NCI-H82 (cell line): ENCODE results near the gene MOSPD2.

Experiments used
- DNase-seq: peaks from one replicate; lab custom pipeline; 2025; lab: John Stamatoyannopoulos, UW

Gene MOSPD2

DNA sequence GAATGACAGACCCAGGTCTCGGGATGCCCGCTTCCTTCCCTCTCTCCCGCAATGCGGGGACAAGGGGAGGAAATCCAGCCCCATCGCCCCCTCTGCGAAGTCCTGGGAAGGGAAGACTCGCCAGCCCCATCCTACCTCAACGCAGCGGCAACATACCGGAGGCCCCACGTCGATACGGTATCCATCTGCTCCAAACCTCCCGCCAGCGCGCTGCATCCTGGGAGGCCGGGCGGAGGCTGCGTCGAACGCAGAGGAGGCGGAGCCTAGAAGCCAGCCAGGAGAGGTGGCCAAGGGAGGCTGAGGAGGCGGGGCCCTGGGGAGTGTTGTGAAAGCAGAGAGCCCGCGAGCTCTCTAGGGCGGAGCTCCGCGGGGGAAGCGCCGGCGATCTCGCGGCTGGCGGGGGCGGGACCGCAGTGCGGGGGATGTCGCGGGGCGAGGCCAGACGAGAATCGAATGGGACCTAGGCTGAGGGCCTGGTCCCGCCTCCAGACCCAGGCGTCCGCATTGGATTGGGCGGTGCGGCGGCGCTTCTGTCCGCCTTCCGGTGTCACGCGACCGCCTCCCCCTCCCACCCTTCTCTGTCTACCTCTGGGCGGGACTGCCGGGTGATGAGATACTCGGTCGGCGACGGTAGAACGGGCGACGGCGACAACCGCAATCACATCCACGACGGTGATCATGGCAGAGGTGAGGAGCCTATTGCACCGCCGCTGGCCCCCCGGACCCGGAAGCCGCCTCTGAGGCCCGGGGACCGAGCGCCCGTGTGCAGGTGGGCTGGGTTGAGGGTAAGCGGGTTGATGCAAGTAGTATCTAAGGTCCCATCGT, at the start of gene MOSPD2, which contains the start of gene FANCB:
Gene MOSPD2, plus strand, starts transcription at position 571 of the 825 bp plus-strand sequence. Its CDS starts 108 bp downstream, at position 679.
Gene FANCB, minus strand, starts transcription at position 219 of the 825 bp plus-strand sequence. CDS start 7,559 bp downstream, outside the sequence.
- DNase-seq = peak; percentile 99

DNA sequence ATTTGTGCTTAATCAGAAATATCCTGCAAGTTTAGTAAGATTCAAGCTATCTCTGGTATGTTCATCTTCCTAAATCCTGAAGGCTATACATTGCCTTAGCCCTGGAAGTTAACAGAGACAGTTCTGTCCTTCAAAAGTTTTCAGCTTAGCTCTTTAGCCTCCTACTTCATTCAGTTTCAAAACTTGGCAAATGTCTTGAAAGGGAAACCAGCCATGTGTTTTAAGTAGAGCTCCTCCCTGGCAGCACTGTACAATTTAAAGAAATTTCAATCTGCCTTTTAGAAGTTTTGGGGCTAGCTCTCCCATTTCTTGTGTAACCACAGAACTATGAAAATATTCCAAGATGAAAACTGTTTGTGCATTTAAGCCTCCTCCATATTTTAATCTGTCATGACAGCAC, 47.4 kb upstream of the MOSPD2 start:
- no peak for DNase-seq

DNA sequence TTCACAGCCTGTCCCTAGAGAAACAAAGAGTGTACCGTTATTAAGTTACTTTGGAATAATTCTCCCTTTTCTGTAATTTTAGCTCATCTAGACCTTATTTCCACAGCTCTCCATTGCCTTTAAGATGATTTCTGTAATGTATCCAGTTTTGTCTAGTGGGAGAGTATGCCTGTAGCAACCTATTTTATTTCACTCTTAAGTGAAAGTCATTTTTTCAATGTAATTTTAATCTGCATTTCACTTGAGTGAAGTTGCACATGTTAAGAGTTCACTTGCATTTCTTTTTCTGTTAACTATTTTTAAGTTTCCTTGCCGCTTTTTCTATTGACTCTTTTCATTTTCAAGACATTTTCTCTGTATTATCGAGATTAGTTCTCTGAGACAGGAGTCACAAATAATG, 46.9 kb upstream of the MOSPD2 start:
- DNase-seq = no peak

DNA sequence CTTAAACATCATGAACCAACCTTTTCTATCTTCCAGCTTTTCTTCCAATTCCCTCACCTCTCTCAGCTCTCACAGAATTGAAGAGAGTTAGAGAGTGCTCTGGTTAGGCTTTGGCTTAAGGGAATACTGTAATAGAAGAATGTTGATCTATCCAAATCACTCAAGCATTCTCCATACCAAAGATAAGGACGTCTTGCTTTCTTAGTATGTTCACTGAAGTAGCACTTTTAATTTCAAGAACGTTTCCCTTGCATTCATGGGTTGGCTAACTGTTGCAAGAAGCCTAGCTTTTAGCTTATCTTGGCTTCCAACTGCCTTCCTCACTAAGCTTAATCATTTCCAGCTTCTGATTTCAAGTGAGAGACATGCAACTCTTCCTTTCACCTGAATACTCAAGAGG, 43.6 kb upstream of the MOSPD2 start:
- DNase-seq = no peak

DNA sequence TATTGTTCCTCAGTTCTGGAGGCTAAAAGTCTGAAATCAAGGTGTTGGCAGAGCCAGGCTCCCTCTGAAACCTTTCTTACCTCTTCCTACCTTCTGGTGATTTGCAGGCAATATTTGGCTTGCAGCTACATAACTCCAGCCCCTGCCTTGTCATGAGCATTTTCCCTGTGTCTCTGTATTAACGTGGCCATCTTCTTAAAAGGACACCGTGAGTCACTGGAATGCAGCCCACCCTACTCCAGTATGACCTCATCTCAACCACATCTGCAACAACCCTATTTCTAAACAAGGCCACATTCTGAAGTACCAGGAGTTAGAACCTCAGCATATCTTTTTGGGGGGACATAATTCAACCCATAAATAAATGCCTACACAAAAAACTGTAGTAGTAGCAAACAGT, 41.1 kb upstream of the MOSPD2 start:
- DNase-seq = no peak

DNA sequence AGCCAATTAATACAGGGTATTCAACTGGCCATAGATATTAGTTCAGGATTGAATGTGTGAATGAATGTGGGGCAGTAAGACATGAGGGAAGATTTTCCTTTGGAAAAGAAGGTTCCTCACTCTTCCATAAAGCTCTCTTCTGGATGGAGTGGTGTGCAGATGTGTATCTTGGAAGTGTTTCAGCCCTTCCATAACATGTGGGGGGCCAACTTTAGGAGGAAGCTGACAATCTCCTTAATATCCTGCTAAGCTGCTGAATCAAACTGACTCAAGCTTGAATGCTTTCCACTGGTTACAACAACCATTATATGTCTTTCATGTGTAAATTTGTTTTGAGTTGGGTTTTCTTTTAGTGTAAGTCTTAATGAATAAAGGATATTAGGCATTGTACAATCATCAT, 40.6 kb upstream of the MOSPD2 start:
- DNase-seq = no peak

DNA sequence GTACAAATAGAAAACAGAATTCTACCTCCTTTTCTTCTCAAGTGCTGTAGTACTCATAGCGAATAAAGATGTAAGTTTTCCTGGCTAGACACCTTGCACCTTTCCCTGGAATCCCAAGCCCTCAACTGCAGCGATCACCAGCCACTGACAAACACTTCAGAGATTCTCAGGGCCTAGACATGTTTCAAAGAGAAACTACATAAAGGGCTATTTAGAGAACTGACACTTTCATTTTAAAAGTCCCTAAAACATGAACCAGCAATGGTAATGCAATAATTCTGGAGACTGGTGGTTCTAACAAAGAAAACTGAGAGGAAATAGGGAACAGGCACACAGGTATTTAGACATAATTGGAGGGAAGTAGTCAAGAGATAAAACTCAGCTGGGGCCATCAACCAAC, 36.1 kb upstream of the MOSPD2 start:
- DNase-seq = no peak

DNA sequence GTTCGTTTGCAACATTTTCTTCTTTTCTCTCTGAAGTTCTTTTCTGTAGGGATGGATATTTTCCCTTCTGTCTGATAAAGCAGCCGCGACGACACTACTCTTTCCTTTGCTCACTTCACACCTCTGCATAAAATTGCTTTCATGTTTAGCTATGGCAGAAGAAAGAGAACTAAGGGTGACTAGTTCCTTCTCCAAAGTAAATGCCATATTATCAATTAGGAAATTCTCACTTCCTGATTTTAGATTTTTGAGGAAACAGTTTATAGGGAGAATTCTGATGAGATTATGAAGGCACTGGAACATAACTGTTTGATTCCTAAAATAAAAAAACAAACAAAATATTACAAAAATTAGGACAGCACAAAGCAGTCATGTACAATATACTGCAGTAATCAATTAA, 29.6 kb upstream of the MOSPD2 start:
- no peak for DNase-seq

DNA sequence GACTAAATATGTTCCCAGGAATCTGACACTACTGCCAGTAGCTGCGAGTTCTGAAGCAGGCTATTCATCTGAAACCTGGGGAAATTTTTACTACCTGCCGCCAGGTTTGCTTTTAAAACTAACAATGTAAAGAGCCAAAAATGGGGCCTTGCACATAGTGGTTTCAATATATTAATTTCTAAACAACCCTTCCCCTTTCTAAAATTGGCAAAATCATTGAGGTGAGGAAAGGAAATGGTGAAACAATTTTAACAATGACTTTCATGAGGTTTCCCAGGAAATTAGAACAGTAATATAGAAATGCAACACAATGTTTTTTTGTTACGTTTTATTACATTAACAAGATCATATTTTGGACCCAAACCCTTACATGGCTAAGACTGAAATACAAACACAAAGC, 21.7 kb upstream of the MOSPD2 start:
- DNase-seq = no peak

DNA sequence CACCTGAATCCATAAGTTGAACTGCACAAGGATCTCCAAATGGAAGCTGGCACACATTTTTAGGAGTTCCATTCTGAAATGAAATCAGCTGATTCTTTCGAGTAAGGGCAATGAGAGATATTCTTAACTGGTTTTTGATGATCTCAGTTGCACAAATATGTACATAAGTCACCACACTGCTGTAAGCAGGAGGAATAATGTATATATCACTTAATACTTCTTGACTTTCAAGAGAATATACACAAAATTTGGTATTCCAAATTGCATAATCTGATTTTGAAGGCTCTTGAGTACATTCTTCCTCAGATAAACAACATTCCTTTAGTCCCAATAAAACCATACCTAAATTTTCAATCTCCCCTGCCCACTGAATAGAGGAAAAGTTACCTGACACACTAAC, 8.6 kb upstream of the MOSPD2 start:
- DNase-seq = no peak

DNA sequence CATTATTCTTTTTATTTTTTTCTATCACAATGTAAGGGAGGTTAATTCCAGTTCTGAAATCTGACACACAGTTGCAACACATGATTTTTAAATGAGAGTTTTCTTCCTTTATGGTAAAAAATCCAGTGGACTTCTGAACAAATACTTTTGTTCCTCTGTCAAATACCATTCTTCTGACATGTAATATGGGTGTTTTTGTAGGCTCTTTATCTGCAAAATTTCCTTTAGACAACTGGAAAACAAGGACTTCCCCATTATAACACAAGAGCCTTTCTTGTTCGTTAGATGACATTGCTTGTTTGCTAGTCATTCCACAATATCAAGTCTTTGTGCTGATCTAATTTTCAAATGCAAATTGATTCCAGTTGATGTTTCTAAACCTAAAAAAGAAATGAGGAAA, 8.0 kb upstream of the MOSPD2 start:
- DNase-seq = no peak

DNA sequence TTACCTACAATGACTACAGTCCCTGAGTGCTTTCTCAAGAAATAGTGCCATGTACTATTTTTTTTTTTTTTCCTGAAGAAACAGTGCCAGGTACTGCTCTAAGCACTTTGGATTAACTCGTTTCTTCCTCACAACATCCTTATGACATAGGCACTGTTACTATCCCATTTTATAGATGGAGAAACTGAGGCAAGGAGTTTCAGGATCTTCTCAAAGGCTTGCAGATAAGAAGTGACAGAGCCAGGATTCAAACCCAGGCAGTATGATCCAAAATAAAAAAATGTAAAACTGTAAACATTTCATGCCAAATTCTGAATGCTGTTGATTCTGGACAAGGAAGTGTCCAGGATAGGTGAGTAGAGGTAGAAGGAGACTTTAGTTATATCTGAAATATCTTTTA, 1.5 kb upstream of the MOSPD2 start:
- no peak for DNase-seq

DNA sequence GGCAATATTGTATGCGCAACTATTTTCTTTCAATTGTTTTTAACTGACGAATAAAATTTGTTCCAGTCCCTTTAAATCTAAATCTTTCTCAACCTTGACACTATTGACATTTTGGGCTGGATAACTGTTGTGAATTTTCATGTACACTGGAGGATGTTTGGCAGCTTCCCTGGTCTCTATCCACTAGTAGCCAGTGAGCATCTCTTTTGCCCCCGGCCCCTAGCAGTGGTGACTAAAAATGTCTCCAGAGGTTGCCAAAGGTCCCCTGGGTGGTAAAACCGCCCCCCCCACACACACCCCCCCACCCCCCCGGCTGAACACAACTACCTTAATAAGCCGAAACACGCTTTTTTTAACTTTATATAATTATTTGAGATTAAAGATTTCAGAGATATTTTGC, 866 bp upstream of the MOSPD2 start:
- DNase-seq = peak; percentile 49

DNA sequence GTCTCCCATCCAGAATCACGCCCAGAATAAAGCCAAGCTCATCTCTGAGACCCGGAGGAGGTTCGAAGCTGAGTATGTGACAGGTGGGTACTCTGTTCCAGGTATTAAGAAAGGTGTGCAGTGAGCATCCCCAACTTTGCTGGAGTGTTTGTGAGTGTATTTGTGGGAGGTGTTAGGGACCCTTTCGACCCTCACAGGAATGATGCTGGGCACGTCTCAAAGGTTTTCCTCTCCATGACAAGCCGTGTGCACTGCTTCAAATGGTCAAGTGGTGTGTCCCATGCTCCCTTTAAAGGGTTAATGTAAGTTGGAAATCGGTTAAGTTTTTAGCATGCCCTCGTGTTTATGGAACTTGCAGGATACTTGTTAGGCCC, 442 bp downstream of the MOSPD2 start:
- no peak for DNase-seq

DNA sequence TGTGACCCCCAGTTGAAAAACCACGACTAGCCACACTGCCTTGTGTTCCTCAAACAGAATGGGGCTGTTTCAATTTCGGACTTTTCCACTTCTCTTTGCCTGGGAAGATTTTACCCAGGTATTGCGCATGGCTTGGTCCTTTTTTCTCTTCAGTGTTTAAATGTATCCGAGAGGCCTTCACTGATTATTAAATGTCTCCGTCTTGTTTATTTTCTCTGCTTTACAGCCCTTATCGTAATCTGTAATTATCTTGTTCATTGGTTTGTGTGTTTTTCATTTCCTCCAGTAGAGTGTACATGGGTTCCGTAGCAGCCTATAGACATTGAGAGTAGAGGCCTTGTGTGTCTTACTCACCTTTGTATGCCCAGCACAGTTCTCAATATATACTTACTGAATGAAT, 2.4 kb downstream of the MOSPD2 start:
- DNase-seq = no peak

DNA sequence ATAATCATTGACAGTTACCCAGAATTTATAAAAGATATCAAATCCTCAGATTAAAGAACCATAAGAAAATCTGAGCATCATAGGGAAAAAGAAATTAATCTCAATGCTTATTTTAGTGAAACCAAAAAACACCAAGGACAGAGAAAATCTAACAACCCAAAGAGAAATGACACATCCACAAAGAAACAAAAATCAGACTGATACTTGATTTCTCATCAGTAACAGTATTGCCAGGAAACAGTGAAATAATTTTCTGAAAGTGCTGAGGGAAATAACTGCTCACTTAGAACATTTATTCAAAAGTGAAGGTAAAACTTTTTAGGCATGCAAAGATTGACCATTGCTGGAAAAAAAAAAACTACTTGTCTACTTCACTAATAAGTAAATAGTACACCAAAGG, 10.6 kb downstream of the MOSPD2 start:
- no peak for DNase-seq

DNA sequence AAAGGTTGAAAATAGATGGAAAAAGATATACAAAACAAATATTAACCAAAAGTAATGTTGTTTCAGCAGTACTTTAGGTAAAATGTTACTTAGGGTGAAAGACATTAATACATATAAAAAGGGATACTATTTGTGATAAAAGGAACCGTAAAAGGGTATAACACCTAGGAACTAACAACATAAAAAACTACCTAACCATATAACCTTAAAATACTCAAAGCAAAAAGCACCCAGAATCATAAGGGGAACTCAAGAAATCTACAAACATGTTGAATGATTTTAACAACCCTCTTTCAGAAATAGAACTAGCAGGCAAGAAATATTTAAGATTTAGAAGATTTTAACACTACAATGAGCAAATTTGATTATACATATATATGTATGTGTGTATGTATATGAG, 11.5 kb downstream of the MOSPD2 start:
- no peak for DNase-seq

DNA sequence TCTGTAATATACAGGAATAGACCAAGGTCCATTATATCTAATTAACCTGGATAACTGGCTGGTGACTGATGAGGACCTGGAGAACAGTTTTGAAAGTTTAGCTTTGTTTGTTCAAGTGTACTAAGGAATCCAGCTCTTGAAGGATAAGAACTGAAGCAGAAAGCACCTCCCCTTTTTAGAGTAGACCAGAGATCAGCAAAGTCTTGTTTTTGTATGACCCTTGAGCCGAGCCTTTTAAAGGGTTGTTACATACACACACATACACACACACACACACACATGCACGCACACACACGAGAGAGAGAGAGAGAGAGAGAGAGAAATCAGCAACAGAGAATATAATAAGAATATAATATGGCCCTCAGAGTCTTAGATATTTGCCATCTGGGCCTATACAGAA, 13.0 kb downstream of the MOSPD2 start:
- peak; percentile 4 for DNase-seq

DNA sequence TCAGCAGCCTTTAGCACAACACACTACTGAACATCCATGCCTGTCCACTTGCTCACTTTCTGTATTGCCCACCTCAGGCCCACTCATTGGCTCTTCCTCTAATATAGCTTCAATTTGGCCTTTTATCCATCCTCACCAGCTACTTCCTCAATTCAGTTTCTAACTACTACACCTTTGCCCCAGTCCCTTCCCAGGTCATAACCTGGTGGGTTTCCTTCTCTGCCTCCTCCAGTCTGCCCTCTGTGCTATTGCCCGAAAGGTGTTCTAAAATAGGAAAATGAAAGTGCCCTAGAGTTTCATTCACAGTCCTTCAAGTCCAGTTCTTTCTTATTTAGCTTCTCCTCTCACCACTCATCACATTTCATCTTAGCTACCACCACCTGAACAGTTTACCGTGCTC, 23.1 kb downstream of the MOSPD2 start:
- no peak for DNase-seq

DNA sequence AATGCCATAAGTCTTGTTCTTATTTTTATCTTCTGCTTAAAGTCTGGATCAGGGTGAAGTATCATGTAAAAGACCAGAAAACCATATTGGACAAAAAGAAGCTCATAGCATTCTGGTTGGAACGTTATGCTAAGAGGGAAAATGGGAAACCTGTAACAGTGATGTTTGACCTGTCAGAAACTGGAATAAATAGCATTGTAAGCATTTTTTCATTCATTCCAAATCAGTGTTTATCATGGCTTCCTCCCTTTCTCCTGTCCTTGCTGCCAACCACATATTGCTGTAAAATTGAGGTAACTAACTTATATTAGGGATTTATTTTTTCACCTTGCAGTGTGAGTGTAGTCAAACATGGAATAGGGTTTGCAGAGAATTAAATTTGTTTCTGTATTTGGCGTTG, 23.8 kb downstream of the MOSPD2 start:
- no peak for DNase-seq

DNA sequence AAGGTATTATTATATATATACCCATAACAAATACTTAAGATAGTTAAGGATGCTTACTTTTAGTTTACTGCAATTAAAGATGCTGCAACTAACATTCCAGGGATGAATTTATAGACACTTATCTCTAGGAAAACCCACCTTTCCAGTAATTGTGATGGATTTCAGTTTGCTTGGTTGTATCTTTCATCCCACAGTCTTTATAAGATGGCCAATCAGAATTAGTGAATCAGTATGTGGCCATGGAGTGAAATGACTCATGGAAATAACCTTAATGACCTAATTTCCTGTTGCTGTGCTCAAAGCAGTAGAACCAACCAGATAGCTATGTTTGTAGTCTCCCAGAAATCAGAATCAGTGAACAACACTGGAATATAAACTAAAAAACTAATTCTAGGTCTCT, 26.4 kb downstream of the MOSPD2 start:
- DNase-seq = no peak

DNA sequence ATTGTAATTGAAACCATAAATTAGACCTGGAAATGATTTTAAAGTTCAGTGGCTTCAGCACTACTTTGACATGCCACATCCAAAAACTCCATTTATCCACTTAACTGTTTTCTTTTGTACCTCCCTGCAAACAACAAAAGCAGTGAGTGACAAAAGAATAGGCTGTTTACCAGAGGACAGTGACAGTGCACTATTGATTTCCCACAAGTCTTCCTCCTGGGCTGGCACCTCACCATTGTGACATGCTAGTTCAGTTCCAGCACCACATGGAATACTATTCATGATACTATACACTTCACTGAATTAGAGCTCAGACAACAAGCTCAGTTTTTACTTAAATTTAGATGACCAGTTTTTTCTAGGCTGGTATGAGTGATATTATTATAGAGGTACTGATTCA, 29.3 kb downstream of the MOSPD2 start:
- no peak for DNase-seq

DNA sequence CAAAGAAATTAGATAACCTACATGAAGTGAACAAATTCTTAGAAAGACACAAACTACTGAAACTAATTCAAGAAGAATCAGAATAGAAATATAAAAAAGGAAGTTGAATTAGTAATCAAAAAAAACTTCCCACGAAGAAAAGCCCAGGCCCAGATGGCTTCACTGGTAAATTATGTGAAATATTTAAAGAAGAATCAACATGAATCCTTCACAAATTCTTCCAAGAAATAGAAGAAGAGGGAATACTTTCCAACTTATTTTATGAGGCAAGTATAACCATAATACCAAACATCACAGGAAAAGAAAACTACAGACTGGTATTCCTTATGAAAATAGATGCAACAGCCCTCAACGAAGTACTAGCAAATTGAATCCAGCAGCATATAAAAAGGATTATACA, 30.7 kb downstream of the MOSPD2 start:
- no peak for DNase-seq

DNA sequence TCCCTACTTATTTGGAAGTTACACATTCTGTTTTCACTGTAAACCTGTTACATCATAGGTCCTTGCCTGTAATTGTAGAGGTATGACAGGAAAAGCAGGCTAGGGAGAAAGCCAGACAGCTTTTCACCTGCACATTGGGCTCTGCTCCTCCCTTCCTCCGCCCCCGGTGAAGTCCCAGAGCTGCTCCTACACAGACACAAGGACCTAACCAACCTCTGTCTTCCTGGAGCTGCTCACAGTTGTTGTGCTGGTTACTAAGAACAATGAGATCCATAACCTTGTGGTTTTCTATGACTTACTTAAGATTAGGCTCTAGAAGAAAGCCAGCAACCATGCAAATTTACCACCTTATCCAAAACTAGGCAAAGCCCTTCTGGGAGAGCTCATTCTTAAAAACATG, 40.0 kb downstream of the MOSPD2 start:
- DNase-seq = peak; percentile 1
